HG03103 (cell line): ENCODE measurements around the gene PDZD2.

ENCODE experiments used
- ATAC-seq: cut with Tn5 transposase; IDR thresholded peaks from one replicate; pipeline ENCODE4 v1.9.1; 2021; ENCODE audit warnings: low read depth; ENCODE audit not compliant: unreplicated experiment

Gene PDZD2

DNA sequence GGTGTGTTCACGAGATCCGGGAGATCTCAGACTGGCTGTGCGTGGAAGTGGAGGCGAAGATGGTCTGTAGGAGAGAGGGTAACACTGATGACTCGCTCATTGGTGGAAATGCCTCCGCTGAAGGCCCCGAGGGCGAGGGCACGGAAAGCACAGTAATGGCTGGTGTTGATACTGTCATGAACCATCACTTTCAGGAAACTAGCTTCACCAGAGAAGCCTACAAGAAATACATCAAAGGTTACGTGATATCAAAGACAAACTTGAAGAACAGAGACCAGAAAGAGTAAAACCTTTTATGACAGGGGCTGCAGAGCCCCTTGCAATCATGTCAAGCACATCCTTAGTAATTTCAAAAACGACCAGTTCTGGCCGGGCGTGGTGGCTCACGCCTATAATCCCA, 269.5 kb downstream of the PDZD2 start:
- ATAC-seq = no peak

DNA sequence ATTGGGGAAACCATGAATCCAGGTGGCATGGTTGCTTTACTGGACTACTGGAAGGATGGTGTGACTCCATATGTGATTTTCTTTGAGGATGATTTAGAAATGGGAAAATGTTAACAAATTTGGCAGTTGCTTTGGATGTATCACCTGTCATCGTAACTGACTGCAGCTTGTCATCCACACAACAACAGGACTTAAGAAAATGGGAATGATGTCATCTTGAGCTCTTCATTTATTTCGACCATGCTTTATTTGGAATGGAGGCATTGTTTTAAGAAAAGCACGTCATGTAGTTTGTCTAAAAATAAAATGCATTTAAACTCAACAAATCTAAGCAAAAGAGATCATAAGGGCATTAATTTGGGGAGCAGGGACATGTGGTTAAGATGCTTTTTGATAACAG, 270.1 kb downstream of the PDZD2 start:
- ATAC-seq = no peak

DNA sequence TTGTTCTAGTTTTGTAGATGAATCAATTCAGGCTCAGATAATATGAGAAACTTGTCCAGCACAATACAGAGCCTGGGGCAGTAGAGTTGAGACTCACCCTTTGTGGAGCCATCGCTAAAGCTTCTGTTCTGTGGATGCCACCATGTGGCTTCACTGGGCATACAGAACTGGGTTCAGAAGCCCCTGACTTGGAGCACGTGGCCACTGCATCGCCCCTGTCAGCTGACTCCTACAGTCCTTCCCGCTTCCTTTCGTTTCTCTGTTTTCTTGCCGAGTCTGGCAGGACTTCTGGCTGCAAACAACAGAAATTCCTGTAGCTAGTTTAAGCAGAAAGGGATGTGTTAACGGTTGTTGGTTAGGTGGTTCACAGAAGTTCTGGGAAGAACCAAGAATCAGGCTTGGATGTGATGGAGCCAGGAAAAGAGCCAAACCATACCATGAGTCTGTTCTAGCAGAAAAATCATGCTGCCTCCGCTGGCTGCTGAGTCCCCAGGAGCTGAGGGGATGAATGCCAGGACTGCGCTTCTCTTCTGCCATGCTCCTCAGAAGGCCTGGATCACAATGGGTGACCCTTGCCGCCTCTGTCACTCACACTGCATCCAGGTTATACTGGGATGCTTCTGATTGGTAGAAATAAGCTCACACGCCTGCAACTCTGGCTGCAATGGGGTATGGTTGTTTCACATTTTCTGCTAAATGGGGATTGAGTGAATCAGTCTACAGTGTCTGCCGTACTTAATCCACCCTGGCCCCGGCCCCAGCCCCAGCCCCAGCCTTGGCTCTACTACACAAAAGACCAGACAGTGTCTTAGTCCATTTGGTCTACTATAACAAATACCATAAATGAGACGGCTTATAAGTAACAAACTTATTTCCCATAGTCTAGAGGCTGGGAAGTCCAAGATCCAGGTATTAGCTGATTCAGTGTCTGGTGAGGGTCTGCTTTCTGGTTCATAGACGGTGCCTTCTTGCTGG, 272.6 kb downstream of the PDZD2 start:
- no peak for ATAC-seq

DNA sequence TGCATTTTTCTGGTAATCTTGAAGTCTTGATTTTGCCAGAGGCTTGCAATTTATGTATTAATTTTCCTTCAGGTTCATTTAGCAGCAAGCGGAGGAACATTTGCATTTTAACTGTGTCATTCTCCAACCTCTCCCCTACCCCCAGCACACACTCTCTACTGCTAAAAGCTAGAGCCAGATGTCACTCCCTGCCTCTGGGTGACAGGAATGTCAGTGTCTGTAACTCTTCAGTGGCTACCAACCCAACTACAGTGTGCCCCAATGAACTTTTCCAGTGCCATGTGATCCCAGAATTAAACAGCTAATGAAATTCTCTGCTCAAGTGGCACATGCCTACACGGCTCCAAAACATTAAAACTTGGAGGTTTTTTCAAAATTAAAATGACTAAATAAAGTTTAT, 274.9 kb downstream of the PDZD2 start:
- no peak for ATAC-seq

DNA sequence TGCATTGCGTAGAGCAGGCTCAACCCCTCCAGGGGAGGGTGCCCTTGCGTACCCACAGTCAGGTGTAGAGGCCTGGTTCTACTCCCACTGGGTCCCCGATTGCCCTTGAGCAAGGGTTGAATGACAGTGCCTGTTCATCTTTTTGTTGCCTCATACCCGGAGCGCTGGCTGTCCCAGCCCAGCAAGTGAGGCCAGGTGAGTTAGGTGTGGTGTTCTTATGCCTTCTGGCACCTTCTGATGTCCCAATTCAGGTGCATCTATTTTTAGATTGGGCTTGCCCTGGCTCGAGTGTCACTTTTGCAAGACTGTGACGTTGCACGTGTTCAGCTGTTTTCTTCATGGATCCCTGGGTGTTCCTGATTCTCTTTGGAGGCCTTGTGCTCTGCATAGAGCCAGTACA, 277.4 kb downstream of the PDZD2 start:
- ATAC-seq = no peak

DNA sequence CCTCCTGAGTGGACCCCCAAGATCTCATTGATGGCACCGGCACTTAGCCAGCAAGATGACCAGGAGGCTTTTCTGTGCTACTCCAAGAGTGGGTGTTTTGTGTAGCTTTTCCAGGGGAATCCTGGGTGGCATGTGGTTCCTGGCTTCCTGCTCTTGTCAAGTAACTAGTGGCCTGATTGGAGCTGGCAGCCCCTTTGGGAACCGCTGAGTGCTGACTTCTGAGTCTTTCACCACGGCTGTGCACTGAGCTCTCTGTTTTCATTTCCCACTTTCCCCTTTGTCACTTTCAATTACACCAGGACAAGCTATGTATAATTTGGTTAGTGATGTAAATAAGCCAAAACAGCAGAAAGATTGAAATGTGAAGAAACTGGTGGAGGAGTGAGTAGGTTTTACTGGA, 279.8 kb downstream of the PDZD2 start:
- ATAC-seq = no peak

DNA sequence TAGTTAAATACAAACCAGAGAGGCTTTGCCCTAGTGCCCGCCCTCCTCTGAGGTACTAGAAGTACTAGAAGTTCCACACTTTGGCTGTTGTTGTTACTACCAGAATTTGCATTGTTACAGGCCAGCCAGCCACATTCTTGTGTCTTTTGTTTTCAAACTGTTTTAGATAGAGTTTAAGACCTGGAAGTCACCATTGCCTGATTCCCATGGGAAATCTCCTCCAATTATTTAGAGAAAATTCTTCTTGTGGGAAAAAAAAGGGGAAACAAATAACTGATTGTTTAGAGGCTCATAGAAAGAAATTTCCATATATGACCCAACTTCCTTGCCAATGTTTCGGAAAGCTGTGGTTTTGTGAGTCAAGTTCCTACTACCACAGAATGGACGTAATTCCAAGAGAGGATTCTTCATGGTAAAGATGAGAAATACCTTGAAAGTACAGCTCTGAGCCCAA, 282.9 kb downstream of the PDZD2 start:
- no peak for ATAC-seq

DNA sequence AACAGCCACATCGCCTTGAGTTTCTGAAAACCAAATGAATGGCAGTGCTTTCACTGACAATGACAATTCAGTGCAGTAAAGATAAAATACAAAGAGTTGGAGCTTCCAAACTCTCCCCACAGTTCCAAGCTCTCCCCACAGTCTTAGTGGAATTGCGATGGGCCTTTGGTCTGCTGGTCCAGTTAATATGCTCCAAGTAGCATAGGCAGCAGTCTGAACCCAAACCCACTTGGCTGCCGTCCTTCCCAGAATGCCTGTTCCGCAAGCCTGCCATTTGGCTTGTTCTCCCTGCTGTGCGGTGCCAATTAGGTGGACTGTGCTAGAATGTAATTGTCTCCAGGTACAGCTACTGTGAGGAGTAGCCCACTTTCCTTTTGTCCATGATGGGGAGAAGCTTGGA, 285.1 kb downstream of the PDZD2 start:
- no peak for ATAC-seq

DNA sequence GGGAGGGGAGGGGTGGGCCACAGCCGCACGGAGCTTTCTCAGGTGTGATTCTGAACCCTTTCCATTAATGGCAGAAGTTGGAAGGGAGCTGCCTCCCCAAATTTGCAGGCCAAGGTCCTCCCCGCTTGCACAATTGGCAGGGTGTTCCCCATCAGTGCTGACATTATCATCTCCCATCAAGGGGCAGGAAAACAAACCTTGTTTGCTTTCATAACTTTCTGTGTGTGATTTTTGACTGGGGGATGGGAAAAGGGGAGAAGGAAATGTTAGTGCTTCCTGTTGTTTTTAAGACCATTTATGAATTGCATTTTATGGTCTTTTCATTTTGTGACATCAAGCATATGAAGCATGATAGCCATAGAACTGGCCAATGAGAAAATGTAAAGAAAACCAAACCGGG, 292.9 kb downstream of the PDZD2 start:
- ATAC-seq = no peak

DNA sequence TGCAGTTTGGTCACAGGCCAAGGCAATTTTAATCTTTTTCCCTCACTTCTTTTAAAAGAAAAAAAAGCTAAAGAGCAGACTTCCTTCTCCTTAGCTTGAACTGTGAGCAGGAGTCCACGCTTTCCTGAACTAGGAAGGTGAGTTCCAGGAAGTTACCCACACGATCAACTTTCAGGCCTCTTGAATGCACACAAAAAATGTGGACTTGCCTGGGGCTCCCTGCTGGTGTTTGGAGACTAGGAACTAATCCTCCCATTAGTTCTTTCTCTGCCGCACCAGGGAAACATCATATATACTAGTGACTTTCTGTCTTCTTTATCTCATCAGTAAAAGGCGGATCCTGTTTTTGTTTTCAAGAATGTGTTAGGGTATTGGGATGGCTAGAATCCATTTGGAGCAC, 295.2 kb downstream of the PDZD2 start:
- no peak for ATAC-seq

DNA sequence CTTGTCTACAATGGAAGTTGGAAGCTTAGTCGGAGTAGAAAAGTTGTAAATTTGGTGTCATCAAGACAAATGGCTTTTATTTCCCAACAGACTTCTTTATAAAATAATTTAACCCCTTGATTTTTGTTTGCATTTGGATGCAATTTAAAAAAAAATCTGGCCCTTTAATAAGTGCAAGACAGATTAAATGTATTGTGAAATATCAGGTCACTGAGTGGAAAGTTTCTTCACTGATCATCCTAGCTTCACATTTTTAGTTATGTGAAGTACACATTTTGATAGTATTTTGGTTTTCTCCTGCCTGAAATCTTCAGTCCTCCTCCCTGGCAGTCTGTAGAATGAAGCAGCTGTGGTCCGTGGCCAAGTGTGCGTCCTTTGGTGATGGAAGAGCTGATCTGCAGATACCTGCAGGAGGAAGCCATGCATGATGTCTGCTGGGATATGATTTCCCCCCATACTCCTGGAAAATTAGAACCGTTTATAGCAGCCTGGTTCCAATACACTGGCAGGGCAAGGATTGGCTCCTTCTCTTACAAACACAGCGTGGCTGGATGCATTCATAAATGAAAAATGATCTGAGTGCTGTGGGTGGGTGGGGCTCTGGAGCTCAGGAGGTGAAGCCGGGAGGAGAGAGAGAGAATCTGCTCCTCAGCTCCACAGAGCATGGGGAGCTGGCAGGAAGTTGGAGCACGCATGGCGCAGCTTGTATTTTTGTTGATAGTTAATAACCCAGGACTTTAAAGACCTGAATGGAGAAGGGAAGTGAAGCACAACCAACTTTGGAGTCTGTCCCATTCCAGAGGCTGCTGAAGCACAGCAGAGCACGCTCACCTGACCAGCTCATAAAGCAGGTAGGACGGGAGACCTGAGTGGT, 296.8 kb downstream of the PDZD2 start:
- no peak for ATAC-seq

DNA sequence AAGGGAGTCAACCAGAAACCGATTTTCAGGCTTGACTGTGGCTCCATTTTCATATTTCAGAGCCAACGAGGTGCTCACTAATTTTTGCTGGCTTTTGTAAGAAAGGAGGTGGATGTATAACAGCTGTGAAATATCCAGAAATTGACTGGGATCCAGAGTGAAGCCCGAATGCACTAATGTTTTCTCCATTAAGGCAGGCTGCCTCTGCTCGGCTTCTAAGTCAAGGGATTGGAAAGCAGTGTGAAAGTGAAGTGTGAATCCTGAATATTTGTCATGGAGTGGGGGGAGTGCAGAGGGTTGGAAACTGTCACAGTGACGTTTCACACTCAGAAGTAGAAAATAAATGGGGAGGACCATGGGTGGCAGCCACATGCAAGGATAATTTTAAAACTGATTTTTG, 297.8 kb downstream of the PDZD2 start:
- no peak for ATAC-seq

DNA sequence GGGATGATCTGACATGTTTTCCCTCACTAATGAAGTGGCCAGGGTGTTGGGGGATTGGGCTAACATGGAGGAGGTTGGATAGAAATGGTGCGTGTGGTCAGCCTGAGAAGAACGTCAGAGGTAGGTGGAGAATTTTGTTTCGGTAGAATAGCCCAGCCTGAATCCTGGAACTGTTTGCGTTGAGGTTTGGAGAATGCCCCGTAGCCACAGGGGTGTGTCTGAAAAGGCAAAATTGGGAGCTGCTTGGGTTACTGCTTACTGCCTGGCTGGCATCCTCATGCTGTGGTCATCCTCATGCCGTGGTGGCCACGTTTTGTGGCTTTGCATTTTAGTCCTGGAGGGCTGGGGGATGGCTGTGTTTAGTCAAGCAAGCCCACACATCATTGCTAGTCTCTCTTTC, 298.3 kb downstream of the PDZD2 start:
- no peak for ATAC-seq

DNA sequence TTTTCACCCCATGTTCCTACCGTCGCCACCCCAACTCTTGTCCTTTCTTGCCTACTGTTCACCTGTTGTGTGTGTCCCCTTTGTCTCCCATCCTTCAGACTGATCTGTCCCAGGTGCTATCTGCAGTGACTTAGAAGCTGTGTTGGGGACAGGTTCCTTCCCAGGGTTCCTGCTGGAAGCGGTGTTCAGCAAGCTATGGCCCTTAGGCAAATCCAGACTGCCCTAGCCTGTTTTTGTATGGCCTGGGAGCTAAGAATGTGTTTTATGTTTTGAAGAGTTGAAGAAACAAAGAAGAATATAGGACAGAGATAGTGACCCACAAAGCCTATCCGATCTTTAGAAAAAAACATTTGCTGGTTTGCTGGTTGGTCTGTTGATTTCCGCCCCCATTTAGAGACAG, 298.8 kb downstream of the PDZD2 start:
- no peak for ATAC-seq

DNA sequence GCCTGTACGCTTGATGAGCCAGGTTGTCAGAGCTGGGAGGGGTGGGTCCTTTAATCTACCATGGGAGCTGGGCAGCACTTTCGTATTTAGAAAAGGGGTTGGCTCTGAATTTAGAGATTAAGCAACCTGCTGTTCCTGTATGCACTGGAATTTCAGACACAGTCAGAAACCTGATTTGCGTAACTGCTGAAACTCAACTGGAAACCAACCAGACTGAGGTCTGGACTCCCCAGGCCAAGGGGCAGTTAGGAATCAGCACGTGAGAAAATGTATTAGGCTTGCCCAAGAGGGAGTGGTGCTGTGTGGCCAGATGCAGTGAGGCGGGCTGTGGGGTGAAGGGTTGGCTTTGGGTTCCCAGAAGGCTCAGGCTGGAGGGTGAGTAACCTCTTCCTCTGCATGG, 300.2 kb downstream of the PDZD2 start:
- ATAC-seq = no peak

DNA sequence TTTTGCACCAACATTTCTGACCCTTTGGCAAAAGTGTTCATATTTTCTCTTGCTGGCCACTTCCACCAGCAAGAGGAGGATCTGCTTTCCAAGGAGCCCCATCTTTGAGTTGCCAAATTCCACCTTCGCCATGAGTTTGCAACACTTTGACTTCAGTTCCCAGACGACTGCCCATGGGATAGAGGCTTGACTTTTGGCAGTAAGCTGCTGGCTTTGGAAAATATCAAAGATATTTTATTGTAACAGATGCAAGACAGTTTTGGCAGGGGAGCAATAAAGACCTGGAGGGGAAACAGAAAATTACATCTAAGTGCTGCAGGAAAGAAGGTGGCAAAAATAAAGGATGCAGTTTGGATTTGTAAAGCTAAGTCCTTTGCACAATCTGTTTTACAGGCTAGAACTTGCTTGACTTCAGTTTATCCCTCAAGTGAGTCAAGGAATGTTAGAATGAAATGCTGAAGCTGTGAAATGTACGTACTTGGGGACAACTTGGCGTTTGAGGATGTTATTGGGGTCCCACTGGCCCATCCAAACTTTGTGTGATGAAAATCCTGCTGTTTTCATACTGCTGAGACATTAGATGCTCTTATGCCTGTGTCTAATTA, 302.3 kb downstream of the PDZD2 start:
- no peak for ATAC-seq

DNA sequence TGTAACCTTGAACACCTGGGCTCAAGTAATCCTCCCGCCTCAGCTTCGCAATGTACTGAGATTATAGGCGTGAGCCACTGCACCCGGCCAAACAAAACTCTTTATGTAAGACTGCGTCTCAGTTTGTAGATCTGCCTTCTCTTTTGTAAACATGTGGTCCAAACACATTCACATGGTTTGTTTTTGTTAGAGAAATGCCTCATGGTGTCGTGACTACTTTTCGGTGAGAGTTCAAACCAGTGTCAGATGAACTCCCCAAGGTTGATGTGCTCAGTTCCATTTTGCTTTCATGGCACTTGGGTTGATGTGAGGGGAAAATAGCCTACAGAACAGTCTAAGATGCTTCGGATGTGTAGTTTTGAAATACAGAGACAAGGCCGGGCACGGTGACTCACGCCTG, 303.6 kb downstream of the PDZD2 start:
- no peak for ATAC-seq

DNA sequence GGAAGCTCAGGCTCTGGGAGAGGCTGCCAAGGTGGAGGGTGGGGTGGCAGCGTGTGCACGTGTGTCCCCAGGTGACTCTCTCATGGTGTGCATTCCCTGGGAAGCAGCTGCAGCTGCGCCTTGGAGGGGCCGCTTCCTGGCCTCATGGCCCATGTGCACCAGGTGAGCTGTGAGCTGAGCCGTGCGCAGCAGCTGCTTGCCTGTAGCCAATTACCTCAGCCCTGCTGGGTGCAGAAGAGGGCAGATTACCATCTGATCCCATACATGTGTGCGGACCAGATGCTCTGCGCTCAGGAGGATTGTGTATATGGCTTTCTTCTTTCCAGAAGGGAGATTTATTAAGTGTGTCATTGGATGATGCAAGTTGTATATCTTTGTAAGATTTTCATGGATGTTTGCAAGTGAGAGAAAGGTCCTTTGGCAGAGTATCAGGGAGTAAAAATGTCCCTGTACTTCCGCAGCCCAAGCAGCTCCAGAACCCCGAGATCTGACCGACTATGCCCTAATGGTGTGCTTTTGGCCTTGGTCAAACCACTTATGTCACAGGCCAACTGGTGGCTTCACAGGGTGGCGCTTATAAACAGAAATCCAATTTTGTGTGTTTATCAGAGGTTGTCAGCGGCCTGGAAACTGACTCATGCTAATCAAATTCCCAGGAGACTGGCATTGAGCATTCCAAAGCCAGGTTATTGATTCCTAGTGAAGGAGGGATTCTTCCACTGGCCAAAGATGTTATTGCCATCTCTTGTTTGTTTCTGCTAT, 305.9 kb downstream of the PDZD2 start:
- no peak for ATAC-seq

DNA sequence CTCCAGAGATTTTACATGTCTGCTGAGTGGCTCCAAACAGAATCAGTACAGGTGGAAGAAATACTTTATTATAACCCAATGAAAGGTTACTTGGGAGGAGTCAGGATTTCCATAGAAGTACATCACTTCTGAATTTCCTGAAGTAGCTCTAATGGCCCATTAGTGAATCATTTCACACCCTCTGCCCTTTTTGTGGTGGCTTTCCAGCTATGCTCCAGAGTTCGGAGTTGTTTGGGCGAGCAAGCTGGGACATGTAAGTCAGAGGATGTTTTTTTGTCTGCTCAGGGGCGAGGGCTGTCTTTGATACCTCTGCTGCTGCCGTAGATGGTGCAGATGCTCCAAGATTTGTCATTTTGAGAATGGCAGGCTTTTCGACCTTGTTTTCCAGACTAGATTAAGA, 309.1 kb downstream of the PDZD2 start:
- no peak for ATAC-seq

DNA sequence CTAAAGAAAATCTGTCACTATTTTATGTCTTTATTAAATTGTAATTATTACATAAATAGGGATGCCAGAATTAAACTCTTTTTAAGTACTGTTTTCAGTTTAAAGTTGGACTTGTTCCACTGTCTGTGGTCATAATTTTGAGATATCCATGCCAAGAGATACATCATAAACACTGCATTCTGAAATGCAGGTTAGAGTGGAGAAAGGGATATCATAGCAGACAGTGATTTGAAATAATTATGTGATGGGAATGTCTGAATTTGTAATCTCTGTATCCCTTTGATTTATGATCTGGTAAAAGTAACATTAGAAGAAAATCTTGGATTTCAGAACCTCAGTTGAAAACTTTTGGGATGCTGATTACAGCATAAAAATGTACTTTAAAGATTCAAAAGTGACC, 313.1 kb downstream of the PDZD2 start:
- ATAC-seq = no peak
